ENCODE measurements around the gene RBM33. TPM values are rescaled to one million over a fixed set of nuclear protein-coding genes. Genes with fewer than 3 reads are reported as not detected.

The RBM33 gene
- total RNA-seq, 4 donors from 2014 or later, result 35.7 to 59.9 (median 44.5) TPM

- intact Hi-C loops (cut with DNase I), result no loop called here
- Histone ChIP-seq H3K36me3 (peaks cover 39 to 44% of the 10 kb centered on the region in 2 donors), H3K9me3 (no peaks in the 10 kb centered on the region), H3K4me1 (peaks cover 0 to 3% of the 10 kb centered on the region in 2 donors), H3K27me3 (no peaks in the 10 kb centered on the region), H3K4me3 (replicated peaks in 1 of 3) (no peak overlapping the region), H3K27ac (no peak overlapping the region)
- 97% methylated on average over 8 of the region's 8 CpGs for WGBS, 2 donors
- no peak for DNase-seq
- no peak for TF ChIP-seq POLR2A (IDR thresholded peaks at IDR 0.05)
Measured at GRCh38 chr7:155765458-155765857, 121.0 kb downstream of the RBM33 start.

DNA sequence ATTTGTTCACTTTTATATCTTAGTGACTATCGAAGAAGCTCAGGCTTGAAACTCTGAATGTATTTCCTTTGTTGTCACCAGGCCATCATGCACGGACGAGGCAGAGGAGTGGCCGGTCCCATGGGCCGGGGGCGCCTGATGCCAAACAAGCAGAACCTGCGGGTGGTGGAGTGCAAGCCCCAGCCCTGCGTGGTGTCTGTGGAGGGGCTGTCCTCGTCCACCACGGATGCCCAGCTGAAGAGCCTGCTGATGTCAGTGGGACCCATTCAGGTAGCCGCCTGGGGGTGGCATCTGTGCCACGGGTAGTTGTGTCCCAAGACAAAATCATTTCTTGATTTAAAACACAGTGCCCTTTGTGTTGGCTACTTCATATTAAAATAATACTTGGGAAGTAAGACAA lies 121.9 kb downstream of the RBM33 start:
- TF ChIP-seq POLR2A (IDR thresholded peaks at IDR 0.05), result no peak
- TF ChIP-seq, protein P1, sequence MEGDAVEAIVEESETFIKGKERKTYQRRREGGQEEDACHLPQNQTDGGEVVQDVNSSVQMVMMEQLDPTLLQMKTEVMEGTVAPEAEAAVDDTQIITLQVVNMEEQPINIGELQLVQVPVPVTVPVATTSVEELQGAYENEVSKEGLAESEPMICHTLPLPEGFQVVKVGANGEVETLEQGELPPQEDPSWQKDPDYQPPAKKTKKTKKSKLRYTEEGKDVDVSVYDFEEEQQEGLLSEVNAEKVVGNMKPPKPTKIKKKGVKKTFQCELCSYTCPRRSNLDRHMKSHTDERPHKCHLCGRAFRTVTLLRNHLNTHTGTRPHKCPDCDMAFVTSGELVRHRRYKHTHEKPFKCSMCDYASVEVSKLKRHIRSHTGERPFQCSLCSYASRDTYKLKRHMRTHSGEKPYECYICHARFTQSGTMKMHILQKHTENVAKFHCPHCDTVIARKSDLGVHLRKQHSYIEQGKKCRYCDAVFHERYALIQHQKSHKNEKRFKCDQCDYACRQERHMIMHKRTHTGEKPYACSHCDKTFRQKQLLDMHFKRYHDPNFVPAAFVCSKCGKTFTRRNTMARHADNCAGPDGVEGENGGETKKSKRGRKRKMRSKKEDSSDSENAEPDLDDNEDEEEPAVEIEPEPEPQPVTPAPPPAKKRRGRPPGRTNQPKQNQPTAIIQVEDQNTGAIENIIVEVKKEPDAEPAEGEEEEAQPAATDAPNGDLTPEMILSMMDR (IDR thresholded peaks at IDR 0.05), result no peak
- DNase-seq, result no peak
- H3K4me1 ChIP-seq, result peaks cover 0 to 3% of the 10 kb centered on the region in 2 donors
- no peak overlapping the region for H3K27ac ChIP-seq
- H3K36me3 ChIP-seq, result peaks cover 39 to 50% of the 10 kb centered on the region in 2 donors
- 90 to 96% methylated on average over 12 of the region's 12 CpGs for WGBS, 2 donors
- no peaks in the 10 kb centered on the region for H3K9me3 ChIP-seq
- no peak overlapping the region for H3K4me3 ChIP-seq (replicated peaks in 1 of 3)
- intact Hi-C loops (cut with DNase I), result no loop called here
- no peaks in the 10 kb centered on the region for H3K27me3 ChIP-seq

- 93 to 94% methylated on average over 12 of the region's 12 CpGs for WGBS, 2 donors
- no peak for TF ChIP-seq POLR2A (IDR thresholded peaks at IDR 0.05)
- TF ChIP-seq, protein P1 (IDR thresholded peaks at IDR 0.05), result no peak
- Histone ChIP-seq H3K4me3 (replicated peaks in 1 of 3) (no peak overlapping the region), H3K36me3 (peaks cover 42 to 51% of the 10 kb centered on the region in 2 donors), H3K9me3 (no peaks in the 10 kb centered on the region), H3K27me3 (no peaks in the 10 kb centered on the region), H3K4me1 (peaks cover 0 to 3% of the 10 kb centered on the region in 2 donors), H3K27ac (no peak overlapping the region)
- intact Hi-C loops (cut with DNase I), result no loop called here
- DNase-seq, result no peak
Measured at GRCh38 chr7:155766966-155767916, 122.8 kb downstream of the RBM33 start.

GRCh38 chr7:155769701-155770100 lies 125.2 kb downstream of the RBM33 start:
- H3K9me3 ChIP-seq, result no peaks in the 10 kb centered on the region
- H3K4me3 ChIP-seq (replicated peaks in 1 of 3), result no peak overlapping the region
- intact Hi-C loops (cut with DNase I), result no loop called here
- DNase-seq, result no peak
- H3K27ac ChIP-seq, result no peak overlapping the region
- WGBS, 2 donors, result 87 to 90% methylated on average over 6 of the region's 6 CpGs
- TF ChIP-seq, protein P1 (IDR thresholded peaks at IDR 0.05), result no peak
- H3K27me3 ChIP-seq, result no peaks in the 10 kb centered on the region
- peaks cover 40 to 48% of the 10 kb centered on the region in 2 donors for H3K36me3 ChIP-seq
- H3K4me1 ChIP-seq, result no peaks in the 10 kb centered on the region

- Histone ChIP-seq H3K4me3 (replicated peaks in 1 of 3) (no peak overlapping the region), H3K4me1 (no peaks in the 10 kb centered on the region), H3K27ac (no peak overlapping the region), H3K36me3 (peaks cover 41 to 50% of the 10 kb centered on the region in 2 donors), H3K9me3 (no peaks in the 10 kb centered on the region), H3K27me3 (no peaks in the 10 kb centered on the region)
- TF ChIP-seq, protein P1 (IDR thresholded peaks at IDR 0.05), result no peak
- no peak for TF ChIP-seq POLR2A (IDR thresholded peaks at IDR 0.05)
- DNase-seq, result no peak
- WGBS, 2 donors, result 90 to 95% methylated on average over 6 of the region's 6 CpGs
- intact Hi-C loops (cut with DNase I), result no loop called here
Measured at GRCh38 chr7:155770241-155770640, 125.8 kb downstream of the RBM33 start.

Measured in thyroid gland (tissue), 4 donors.